ENCODE results near the gene TNK2.
"Not testable (repeated sequence)": the region's sequence is repeated elsewhere in the genome, so short reads cannot be mapped to it uniquely, and the experiment has no call there.

The TNK2 gene

GRCh38 chr3:195905970-195906864, 2.1 kb downstream of the TNK2 start:
- Histone ChIP-seq H3K4ac (ENCODE audit: low read length) (no peak overlapping the region), H2BK15ac (ENCODE audit: low read length) (no peak overlapping the region), H3K4me3 (ENCODE audit: low read length in 2 of 2) (no peak overlapping the region), H3K9ac (ENCODE audit: low read depth, low read length, poor library complexity) (no peak overlapping the region), H3K36me3 (replicated peaks in 1 of 2; ENCODE audit: control insufficient read depth in 2 of 2, insufficient read depth in 2 of 2, low read length in 2 of 2) (no peaks in the 10 kb centered on the region), H3K18ac (ENCODE audit: low read length) (no peak overlapping the region), H4K8ac (ENCODE audit: low read depth, low read length) (no peak overlapping the region), H2AFZ (ENCODE audit: low read length) (no peak overlapping the region), H3K9me3 (replicated peaks in 1 of 2; ENCODE audit: control insufficient read depth in 2 of 2, insufficient read depth in 1 of 2, low read depth in 1 of 2, low read length in 2 of 2) (no peaks in the 10 kb centered on the region), H2BK12ac (ENCODE audit: low read length) (no peak overlapping the region), H2AK5ac (ENCODE audit: low read depth, low read length) (no peak overlapping the region), H3K14ac (ENCODE audit: low read length) (no peak overlapping the region), H3K79me1 (ENCODE audit: low read depth, low read length) (peaks cover 17% of the 10 kb centered on the region), H3K4me1 (ENCODE audit: control insufficient read depth in 2 of 2, insufficient read depth in 1 of 2, low read depth in 1 of 2, low read length in 2 of 2) (peaks cover 17 to 20% of the 10 kb centered on the region in 2 donors), H3K27ac (replicated peaks; ENCODE audit: low read length) (no peak overlapping the region), H3K4me2 (ENCODE audit: insufficient read depth, low read length, poor library complexity, severe bottlenecking) (no peak overlapping the region), H4K91ac (ENCODE audit: low read depth, low read length, poor library complexity) (no peak overlapping the region), H2BK120ac (ENCODE audit: low read depth, low read length) (no peak overlapping the region), H3K23ac (ENCODE audit: low read depth, low read length, poor library complexity) (no peak overlapping the region), H2BK5ac (ENCODE audit: low read length) (no peak overlapping the region), H3K27me3 (ENCODE audit: control insufficient read depth in 3 of 3, insufficient read depth in 3 of 3, low read depth in 1 of 3, low read length in 3 of 3) (peaks cover 0 to 11% (median 8%) of the 10 kb centered on the region in 3 experiments)
- DNase-seq (ENCODE audit: low spot score) = no peak
- no CpG with 5 or more reads among the region's 17 CpGs for WGBS, 2 donors (ENCODE audit: extremely low coverage in 2 of 2, insufficient read length in 2 of 2, insufficient replicate concordance in 1 of 2)

- DNase-seq (ENCODE audit: low spot score) = no peak
- H3K4me1 ChIP-seq (ENCODE audit: control insufficient read depth in 2 of 2, insufficient read depth in 1 of 2, low read depth in 1 of 2, low read length in 2 of 2) = peaks cover 12 to 17% of the 10 kb centered on the region in 2 donors
- no peak overlapping the region for H2BK12ac ChIP-seq (ENCODE audit: low read length)
- no peak overlapping the region for H3K27ac ChIP-seq (replicated peaks; ENCODE audit: low read length)
- H3K9ac ChIP-seq (ENCODE audit: low read depth, low read length, poor library complexity) = no peak overlapping the region
- H3K9me3 ChIP-seq (replicated peaks in 1 of 2; ENCODE audit: control insufficient read depth in 2 of 2, insufficient read depth in 1 of 2, low read depth in 1 of 2, low read length in 2 of 2) = peaks cover 0 to 2% of the 10 kb centered on the region in 2 donors
- no peak overlapping the region for H3K14ac ChIP-seq (ENCODE audit: low read length)
- no peak overlapping the region for H4K8ac ChIP-seq (ENCODE audit: low read depth, low read length)
- no peak overlapping the region for H3K23ac ChIP-seq (ENCODE audit: low read depth, low read length, poor library complexity)
- H2AFZ ChIP-seq (ENCODE audit: low read length) = no peak overlapping the region
- no peak overlapping the region for H2BK15ac ChIP-seq (ENCODE audit: low read length)
- H3K4me2 ChIP-seq (ENCODE audit: insufficient read depth, low read length, poor library complexity, severe bottlenecking) = no peak overlapping the region
- no peak overlapping the region for H2AK5ac ChIP-seq (ENCODE audit: low read depth, low read length)
- peaks cover 28% of the 10 kb centered on the region for H3K79me1 ChIP-seq (ENCODE audit: low read depth, low read length)
- no peaks in the 10 kb centered on the region for H3K36me3 ChIP-seq (replicated peaks in 1 of 2; ENCODE audit: control insufficient read depth in 2 of 2, insufficient read depth in 2 of 2, low read length in 2 of 2)
- H3K18ac ChIP-seq (ENCODE audit: low read length) = no peak overlapping the region
- H2BK120ac ChIP-seq (ENCODE audit: low read depth, low read length) = no peak overlapping the region
- H3K4me3 ChIP-seq (ENCODE audit: low read length in 2 of 2) = no peak overlapping the region
- peaks cover 0 to 11% (median 0%) of the 10 kb centered on the region in 3 experiments for H3K27me3 ChIP-seq (ENCODE audit: control insufficient read depth in 3 of 3, insufficient read depth in 3 of 3, low read depth in 1 of 3, low read length in 3 of 3)
- WGBS, 2 donors (ENCODE audit: extremely low coverage in 2 of 2, insufficient read length in 2 of 2, insufficient replicate concordance in 1 of 2) = no CpG with 5 or more reads among the region's 4 CpGs
- H4K91ac ChIP-seq (ENCODE audit: low read depth, low read length, poor library complexity) = no peak overlapping the region
- H2BK5ac ChIP-seq (ENCODE audit: low read length) = no peak overlapping the region
- no peak overlapping the region for H3K4ac ChIP-seq (ENCODE audit: low read length)
Measured at GRCh38 chr3:195904368-195904767, 4.0 kb downstream of the TNK2 start.

GRCh38 chr3:195903950-195904290, 4.4 kb downstream of the TNK2 start:
- no peak overlapping the region for H2BK15ac ChIP-seq (ENCODE audit: low read length)
- H3K4me1 ChIP-seq (ENCODE audit: control insufficient read depth in 2 of 2, insufficient read depth in 1 of 2, low read depth in 1 of 2, low read length in 2 of 2) = peaks cover 12 to 17% of the 10 kb centered on the region in 2 donors
- H4K91ac ChIP-seq (ENCODE audit: low read depth, low read length, poor library complexity) = no peak overlapping the region
- peaks cover 0 to 2% of the 10 kb centered on the region in 2 donors for H3K9me3 ChIP-seq (replicated peaks in 1 of 2; ENCODE audit: control insufficient read depth in 2 of 2, insufficient read depth in 1 of 2, low read depth in 1 of 2, low read length in 2 of 2)
- no peak overlapping the region for H3K9ac ChIP-seq (ENCODE audit: low read depth, low read length, poor library complexity)
- H2AK5ac ChIP-seq (ENCODE audit: low read depth, low read length) = no peak overlapping the region
- H3K4me2 ChIP-seq (ENCODE audit: insufficient read depth, low read length, poor library complexity, severe bottlenecking) = no peak overlapping the region
- H3K4me3 ChIP-seq (ENCODE audit: low read length in 2 of 2) = no peak overlapping the region
- H3K14ac ChIP-seq (ENCODE audit: low read length) = no peak overlapping the region
- peaks cover 0 to 11% (median 0%) of the 10 kb centered on the region in 3 experiments for H3K27me3 ChIP-seq (ENCODE audit: control insufficient read depth in 3 of 3, insufficient read depth in 3 of 3, low read depth in 1 of 3, low read length in 3 of 3)
- H4K8ac ChIP-seq (ENCODE audit: low read depth, low read length) = no peak overlapping the region
- H3K18ac ChIP-seq (ENCODE audit: low read length) = no peak overlapping the region
- WGBS, 2 donors (ENCODE audit: extremely low coverage in 2 of 2, insufficient read length in 2 of 2, insufficient replicate concordance in 1 of 2) = no CpG with 5 or more reads among the region's 6 CpGs
- H3K79me1 ChIP-seq (ENCODE audit: low read depth, low read length) = peaks cover 28% of the 10 kb centered on the region
- no peak overlapping the region for H2BK12ac ChIP-seq (ENCODE audit: low read length)
- no peaks in the 10 kb centered on the region for H3K36me3 ChIP-seq (replicated peaks in 1 of 2; ENCODE audit: control insufficient read depth in 2 of 2, insufficient read depth in 2 of 2, low read length in 2 of 2)
- H2AFZ ChIP-seq (ENCODE audit: low read length) = no peak overlapping the region
- no peak for DNase-seq (ENCODE audit: low spot score)
- H2BK5ac ChIP-seq (ENCODE audit: low read length) = no peak overlapping the region
- no peak overlapping the region for H2BK120ac ChIP-seq (ENCODE audit: low read depth, low read length)
- no peak overlapping the region for H3K27ac ChIP-seq (replicated peaks; ENCODE audit: low read length)
- H3K4ac ChIP-seq (ENCODE audit: low read length) = no peak overlapping the region
- no peak overlapping the region for H3K23ac ChIP-seq (ENCODE audit: low read depth, low read length, poor library complexity)

- not testable (repeated sequence) for H3K9me3 ChIP-seq (replicated peaks in 1 of 2; ENCODE audit: control insufficient read depth in 2 of 2, insufficient read depth in 1 of 2, low read depth in 1 of 2, low read length in 2 of 2); H2AFZ ChIP-seq (ENCODE audit: low read length); H3K23ac ChIP-seq (ENCODE audit: low read depth, low read length, poor library complexity); H2AK5ac ChIP-seq (ENCODE audit: low read depth, low read length); H2BK12ac ChIP-seq (ENCODE audit: low read length); H3K18ac ChIP-seq (ENCODE audit: low read length); H3K14ac ChIP-seq (ENCODE audit: low read length); H3K4ac ChIP-seq (ENCODE audit: low read length); H4K8ac ChIP-seq (ENCODE audit: low read depth, low read length); H3K36me3 ChIP-seq (replicated peaks in 1 of 2; ENCODE audit: control insufficient read depth in 2 of 2, insufficient read depth in 2 of 2, low read length in 2 of 2); DNase-seq (ENCODE audit: low spot score); H3K27me3 ChIP-seq (ENCODE audit: control insufficient read depth in 3 of 3, insufficient read depth in 3 of 3, low read depth in 1 of 3, low read length in 3 of 3); H3K4me3 ChIP-seq (ENCODE audit: low read length in 2 of 2); H4K91ac ChIP-seq (ENCODE audit: low read depth, low read length, poor library complexity); H3K4me2 ChIP-seq (ENCODE audit: insufficient read depth, low read length, poor library complexity, severe bottlenecking); H2BK120ac ChIP-seq (ENCODE audit: low read depth, low read length); H2BK15ac ChIP-seq (ENCODE audit: low read length); H3K27ac ChIP-seq (replicated peaks; ENCODE audit: low read length); H3K9ac ChIP-seq (ENCODE audit: low read depth, low read length, poor library complexity); H2BK5ac ChIP-seq (ENCODE audit: low read length)
- peaks cover 3 to 13% of the 10 kb centered on the region in 2 donors for H3K4me1 ChIP-seq (ENCODE audit: control insufficient read depth in 2 of 2, insufficient read depth in 1 of 2, low read depth in 1 of 2, low read length in 2 of 2)
- H3K79me1 ChIP-seq (ENCODE audit: low read depth, low read length) = peaks cover 18% of the 10 kb centered on the region
- WGBS, 2 donors (ENCODE audit: extremely low coverage in 2 of 2, insufficient read length in 2 of 2, insufficient replicate concordance in 1 of 2) = no CpG with 5 or more reads among the region's 9 CpGs
Measured at GRCh38 chr3:195902634-195903033, 5.7 kb downstream of the TNK2 start.
